IPS DF 6.9 (cell line): ENCODE data around the gene PDE8B.

Experiments used
- DNase-seq: peaks from one replicate; pipeline ENCODE4 v3.0.0-alpha.2; 2013; ENCODE audit warnings: low read depth, low spot score
- H3K27ac ChIP-seq: one replicate; pipeline ENCODE4 v1.5.1; 2013; ENCODE audit warnings: low read length, control low read depth
- H3K27me3 ChIP-seq: 2 replicates; pipeline ENCODE4 v1.6.1; 2013; ENCODE audit warnings: mild to moderate bottlenecking, low read length; ENCODE audit not compliant: control insufficient read depth, insufficient read depth
- H3K36me3 ChIP-seq: 2 replicates; pipeline ENCODE4 v1.6.1; 2013; ENCODE audit warnings: low read length; ENCODE audit not compliant: control insufficient read depth, insufficient read depth
- H3K4me1 ChIP-seq: 2 replicates; pipeline ENCODE4 v1.6.1; 2013; ENCODE audit warnings: low read length; ENCODE audit not compliant: control insufficient read depth, insufficient read depth
- H3K4me3 ChIP-seq: 2 replicates; pipeline ENCODE4 v1.5.1; 2013; ENCODE audit warnings: mild to moderate bottlenecking, low read length
- H3K9me3 ChIP-seq: 2 replicates; pipeline ENCODE4 v1.6.1; 2013; ENCODE audit warnings: low read length, inconsistent platforms; ENCODE audit not compliant: control insufficient read depth, insufficient read depth
- WGBS: extraction: QIAGEN DNeasy Blood & Tissue Kit; methylation state at CpG from one replicate; pipeline ENCODE4 v1.1.7; 2013; ENCODE audit warnings: mixed read lengths, missing lambda C conversion rate; ENCODE audit not compliant: insufficient read length, insufficient coverage; 5-methylcytosine and 5-hydroxymethylcytosine counted together

PDE8B gene

GRCh38 chr5:77282337-77283027, 72.0 kb downstream of the PDE8B start:
- Histone ChIP-seq H3K4me1 (no peaks in the 10 kb centered on the region), H3K4me3 (no peak overlapping the region), H3K27ac (no peak overlapping the region), H3K9me3 (no peaks in the 10 kb centered on the region), H3K36me3 (no peaks in the 10 kb centered on the region), H3K27me3 (no peaks in the 10 kb centered on the region)
- no peak for DNase-seq
- WGBS, result no CpG with 5 or more reads among the region's 11 CpGs

DNA sequence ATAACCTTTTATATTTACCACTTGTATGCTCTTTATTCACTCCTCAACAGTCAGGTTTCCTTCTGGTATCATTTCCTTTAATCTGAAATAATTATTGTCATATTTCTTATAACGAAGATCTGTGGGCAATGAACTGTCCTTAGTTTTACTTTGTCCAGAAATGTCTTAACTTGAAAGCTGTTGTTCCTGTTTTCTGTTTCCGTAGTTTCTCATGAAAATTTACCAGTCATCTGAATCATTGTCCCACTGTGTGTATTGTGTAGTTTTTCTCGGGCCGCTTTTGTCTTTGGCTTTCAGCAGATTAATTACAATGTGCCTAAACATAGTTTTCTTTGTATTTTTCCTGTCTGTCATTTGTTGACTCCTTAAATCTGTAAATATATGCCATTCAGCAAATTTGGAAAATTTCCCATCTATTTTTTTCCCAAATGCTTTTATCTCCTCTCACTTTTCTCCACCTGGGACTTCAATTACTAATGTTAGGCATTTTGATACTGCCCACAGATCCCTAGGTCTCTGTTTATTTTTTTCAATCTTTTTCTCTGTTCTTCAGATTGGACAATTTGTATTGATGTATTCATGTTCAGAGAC, 74.9 kb downstream of the PDE8B start:
- Histone ChIP-seq H3K36me3 (no peaks in the 10 kb centered on the region), H3K4me1 (no peaks in the 10 kb centered on the region), H3K9me3 (no peaks in the 10 kb centered on the region), H3K4me3 (no peak overlapping the region), H3K27ac (no peak overlapping the region), H3K27me3 (no peaks in the 10 kb centered on the region)
- no CpG with 5 or more reads among the region's 4 CpGs for WGBS
- no peak for DNase-seq

- H3K4me1 ChIP-seq, result no peaks in the 10 kb centered on the region
- H3K4me3 ChIP-seq, result no peak overlapping the region
- no CpG with 5 or more reads among the region's 3 CpGs for WGBS
- H3K9me3 ChIP-seq, result no peaks in the 10 kb centered on the region
- no peak overlapping the region for H3K27ac ChIP-seq
- H3K36me3 ChIP-seq, result no peaks in the 10 kb centered on the region
- no peaks in the 10 kb centered on the region for H3K27me3 ChIP-seq
- no peak for DNase-seq
Measured at GRCh38 chr5:77292026-77292757, 81.7 kb downstream of the PDE8B start.

DNA sequence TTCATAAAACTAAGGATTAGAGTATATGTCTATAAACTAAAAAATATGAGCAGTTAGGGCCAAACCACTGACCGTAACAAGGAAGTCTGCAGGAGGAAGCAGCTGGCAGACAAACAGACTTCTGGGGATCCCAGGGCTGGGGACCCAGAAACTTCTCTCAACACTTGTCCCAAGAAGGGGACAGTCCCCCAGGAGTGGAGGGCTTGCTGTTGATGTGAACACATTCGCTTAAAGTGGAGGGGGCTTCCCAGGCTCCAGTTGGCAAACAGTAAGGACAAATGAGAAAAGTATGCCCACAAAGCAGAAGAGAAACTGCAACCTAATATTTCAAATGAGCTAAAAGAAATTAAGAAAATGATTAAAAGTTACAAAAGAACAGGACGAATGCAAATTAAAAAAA, 83.7 kb downstream of the PDE8B start:
- H3K27me3 ChIP-seq, result no peaks in the 10 kb centered on the region
- H3K9me3 ChIP-seq, result no peaks in the 10 kb centered on the region
- DNase-seq, result no peak
- H3K36me3 ChIP-seq, result no peaks in the 10 kb centered on the region
- no peak overlapping the region for H3K27ac ChIP-seq
- WGBS, result no CpG with 5 or more reads among the region's 3 CpGs
- H3K4me3 ChIP-seq, result no peak overlapping the region
- no peaks in the 10 kb centered on the region for H3K4me1 ChIP-seq

DNA sequence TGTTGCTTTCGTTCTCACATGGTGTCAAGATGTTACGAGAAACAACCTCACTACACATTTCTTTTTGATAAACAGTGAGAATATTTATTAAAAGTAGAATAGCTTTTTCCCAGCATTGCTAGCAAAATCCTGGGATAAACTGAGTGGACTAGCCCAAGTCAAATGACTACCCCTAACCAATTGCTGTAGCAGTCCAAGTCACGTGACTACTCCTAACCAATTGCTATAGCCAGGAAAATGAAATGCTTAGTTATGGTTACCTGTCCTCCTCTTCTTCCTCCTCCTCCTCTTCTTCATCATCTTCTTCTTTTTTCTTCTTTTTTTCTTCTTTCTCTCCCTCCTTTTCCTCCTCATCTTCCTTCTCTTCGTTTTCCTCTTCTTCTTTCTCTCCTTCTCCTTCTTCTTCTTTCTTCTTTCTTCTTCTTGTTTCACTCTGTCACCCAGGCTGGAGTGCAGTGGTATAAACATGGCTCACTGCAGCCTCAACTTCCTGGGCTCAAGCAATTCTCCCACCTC, 85.4 kb downstream of the PDE8B start:
- no peaks in the 10 kb centered on the region for H3K9me3 ChIP-seq
- WGBS, result 100% methylated on average over 1 of the region's 4 CpGs
- H3K27me3 ChIP-seq, result no peaks in the 10 kb centered on the region
- no peak overlapping the region for H3K4me3 ChIP-seq
- no peaks in the 10 kb centered on the region for H3K36me3 ChIP-seq
- H3K27ac ChIP-seq, result no peak overlapping the region
- H3K4me1 ChIP-seq, result no peaks in the 10 kb centered on the region
- no peak for DNase-seq

DNA sequence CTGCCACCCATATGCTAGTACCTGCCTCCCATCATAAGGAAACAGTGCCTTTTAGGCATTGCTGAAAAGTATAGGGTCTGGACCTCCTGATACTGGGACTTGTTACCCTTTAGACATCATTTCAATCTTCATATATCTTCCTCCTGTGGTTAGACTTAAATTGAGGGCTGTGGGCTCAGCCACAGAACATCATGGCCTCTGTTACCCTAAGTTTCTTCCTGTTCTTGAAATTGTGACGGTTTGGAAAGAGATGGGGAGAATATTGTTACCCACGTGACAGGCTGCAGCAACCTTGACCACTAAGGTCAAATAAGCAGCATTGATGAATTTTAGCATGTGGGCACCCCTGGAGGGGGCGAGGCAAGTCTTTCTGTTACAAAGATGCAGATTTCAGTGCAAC, 87.7 kb downstream of the PDE8B start:
- DNase-seq, result no peak
- Histone ChIP-seq H3K4me3 (no peak overlapping the region), H3K27ac (no peak overlapping the region), H3K27me3 (no peaks in the 10 kb centered on the region), H3K36me3 (no peaks in the 10 kb centered on the region), H3K9me3 (no peaks in the 10 kb centered on the region), H3K4me1 (no peaks in the 10 kb centered on the region)
- WGBS, result no CpG with 5 or more reads among the region's 3 CpGs

GRCh38 chr5:77300451-77300850, 90.0 kb downstream of the PDE8B start:
- no peak overlapping the region for H3K27ac ChIP-seq
- H3K9me3 ChIP-seq, result no peaks in the 10 kb centered on the region
- no peaks in the 10 kb centered on the region for H3K27me3 ChIP-seq
- no peak overlapping the region for H3K4me3 ChIP-seq
- H3K4me1 ChIP-seq, result no peaks in the 10 kb centered on the region
- no CpG with 5 or more reads among the region's 3 CpGs for WGBS
- DNase-seq, result no peak
- H3K36me3 ChIP-seq, result no peaks in the 10 kb centered on the region

DNA sequence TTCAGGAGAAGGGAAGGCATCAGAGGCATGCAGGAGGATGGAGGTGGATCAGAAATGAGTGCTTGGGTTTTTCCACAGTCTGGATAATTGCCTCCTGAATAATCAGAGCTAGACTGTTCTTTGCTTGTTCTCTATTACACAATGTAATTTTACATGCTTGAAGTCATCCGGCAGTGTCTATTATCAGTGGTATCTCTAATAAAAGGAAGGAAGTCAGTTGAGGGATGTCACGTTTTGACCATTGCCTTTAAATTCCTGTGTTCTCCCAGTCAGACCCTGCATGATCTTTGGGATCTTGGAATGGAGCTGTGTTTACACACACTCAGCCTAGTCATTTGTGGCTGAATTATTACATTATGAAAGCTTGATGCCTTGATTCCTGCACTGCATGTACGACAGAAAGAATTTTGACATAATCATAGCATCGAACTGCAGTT, 91.0 kb downstream of the PDE8B start:
- Histone ChIP-seq H3K36me3 (no peaks in the 10 kb centered on the region), H3K4me3 (no peak overlapping the region), H3K4me1 (no peaks in the 10 kb centered on the region), H3K27ac (no peak overlapping the region), H3K9me3 (no peaks in the 10 kb centered on the region), H3K27me3 (no peaks in the 10 kb centered on the region)
- no peak for DNase-seq
- no CpG with 5 or more reads among the region's 4 CpGs for WGBS

- Histone ChIP-seq H3K4me1 (no peaks in the 10 kb centered on the region), H3K27ac (no peak overlapping the region), H3K9me3 (no peaks in the 10 kb centered on the region), H3K4me3 (no peak overlapping the region), H3K36me3 (no peaks in the 10 kb centered on the region), H3K27me3 (no peaks in the 10 kb centered on the region)
- no peak for DNase-seq
- no CpG with 5 or more reads among the region's 5 CpGs for WGBS
Measured at GRCh38 chr5:77302247-77302646, 91.8 kb downstream of the PDE8B start.

GRCh38 chr5:77302653-77303052, 92.2 kb downstream of the PDE8B start:
- Histone ChIP-seq H3K27me3 (no peaks in the 10 kb centered on the region), H3K36me3 (no peaks in the 10 kb centered on the region), H3K4me1 (no peaks in the 10 kb centered on the region), H3K27ac (no peak overlapping the region), H3K9me3 (no peaks in the 10 kb centered on the region), H3K4me3 (no peak overlapping the region)
- DNase-seq, result no peak
- WGBS, result no CpG with 5 or more reads among the region's 3 CpGs
